Measurements from ENCODE around the gene INHBE.
"Not testable (repeated sequence)": the region's sequence is repeated elsewhere in the genome, so short reads cannot be mapped to it uniquely, and the experiment has no call there.

Gene INHBE

DNA sequence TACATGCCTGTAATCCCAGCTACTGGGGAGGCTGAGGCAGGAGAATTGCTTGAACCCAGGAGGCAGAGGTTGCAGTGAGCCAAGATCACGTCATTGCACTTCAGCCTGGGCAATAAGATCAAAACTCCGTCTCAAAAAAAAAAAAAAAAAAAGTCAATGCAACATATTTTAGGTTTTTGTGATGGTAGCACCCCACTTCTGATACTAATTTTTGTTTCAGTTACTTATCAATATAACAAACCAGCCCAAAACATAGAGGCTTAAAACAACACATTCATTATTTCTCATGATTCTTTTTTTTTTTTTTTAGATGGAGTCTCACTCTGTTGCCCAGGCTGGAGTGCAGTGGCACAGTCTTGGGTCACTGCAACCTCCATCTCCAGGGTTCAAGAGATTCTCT is 13.7 kb upstream of the INHBE start:
- H3K27ac ChIP-seq (ENCODE audit: extremely low read depth, low read depth, low read length); H3K9me3 ChIP-seq (ENCODE audit: control insufficient read depth, insufficient read depth, low read depth, low read length); POLR2A ChIA-PET; H3K4me3 ChIP-seq (ENCODE audit: low read depth, low read length); H3K36me3 ChIP-seq (ENCODE audit: control insufficient read depth in 2 of 2, insufficient read depth in 1 of 2, low read length in 2 of 2); H3K4me1 ChIP-seq (ENCODE audit: control insufficient read depth, insufficient read depth, low read length): not testable (repeated sequence)
- CTCF ChIA-PET = interaction anchor here (1.1 kb wide), 1 partner anchor 11 kb away, joined by 4 read pairs; no protein-coding TSS in a partner anchor
- TF ChIP-seq ZNF707 (tag by site-specific recombination; IDR thresholded peaks at IDR 0.05) = peak; percentile 94

DNA sequence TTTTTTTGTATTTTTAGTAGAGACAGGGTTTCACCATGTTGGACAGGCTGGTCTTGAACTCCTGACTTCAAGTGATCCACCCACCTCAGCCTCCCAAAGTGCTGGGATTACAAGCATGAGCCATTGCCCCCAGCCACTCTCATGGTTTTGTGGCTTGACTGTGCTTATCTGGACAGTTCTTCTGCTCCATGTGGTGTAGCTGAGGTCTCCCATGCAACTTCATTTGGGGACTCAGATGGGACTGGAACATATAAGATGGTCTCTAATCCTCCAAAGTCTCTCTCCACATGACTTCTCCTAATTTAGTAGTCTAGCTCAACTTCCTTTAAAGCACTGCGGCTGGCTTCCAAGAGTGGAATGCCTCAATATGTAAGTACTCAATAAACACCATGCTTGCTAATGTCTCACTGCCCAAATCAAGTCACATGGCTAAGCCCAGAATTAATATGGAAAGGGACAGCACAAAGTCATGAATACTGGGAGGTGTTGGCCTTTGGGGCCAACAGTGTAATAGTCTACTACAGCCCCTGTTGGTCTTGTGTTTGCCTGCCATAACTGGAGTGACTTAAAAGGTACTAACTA is 13.2 kb upstream of the INHBE start:
- no peak overlapping the region for H3K27ac ChIP-seq (ENCODE audit: extremely low read depth, low read depth, low read length)
- no peaks in the 10 kb centered on the region for H3K4me1 ChIP-seq (ENCODE audit: control insufficient read depth, insufficient read depth, low read length)
- TF ChIP-seq, protein P1, sequence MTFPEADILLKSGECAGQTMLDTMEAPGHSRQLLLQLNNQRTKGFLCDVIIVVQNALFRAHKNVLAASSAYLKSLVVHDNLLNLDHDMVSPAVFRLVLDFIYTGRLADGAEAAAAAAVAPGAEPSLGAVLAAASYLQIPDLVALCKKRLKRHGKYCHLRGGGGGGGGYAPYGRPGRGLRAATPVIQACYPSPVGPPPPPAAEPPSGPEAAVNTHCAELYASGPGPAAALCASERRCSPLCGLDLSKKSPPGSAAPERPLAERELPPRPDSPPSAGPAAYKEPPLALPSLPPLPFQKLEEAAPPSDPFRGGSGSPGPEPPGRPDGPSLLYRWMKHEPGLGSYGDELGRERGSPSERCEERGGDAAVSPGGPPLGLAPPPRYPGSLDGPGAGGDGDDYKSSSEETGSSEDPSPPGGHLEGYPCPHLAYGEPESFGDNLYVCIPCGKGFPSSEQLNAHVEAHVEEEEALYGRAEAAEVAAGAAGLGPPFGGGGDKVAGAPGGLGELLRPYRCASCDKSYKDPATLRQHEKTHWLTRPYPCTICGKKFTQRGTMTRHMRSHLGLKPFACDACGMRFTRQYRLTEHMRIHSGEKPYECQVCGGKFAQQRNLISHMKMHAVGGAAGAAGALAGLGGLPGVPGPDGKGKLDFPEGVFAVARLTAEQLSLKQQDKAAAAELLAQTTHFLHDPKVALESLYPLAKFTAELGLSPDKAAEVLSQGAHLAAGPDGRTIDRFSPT (tag by site-specific recombination; IDR thresholded peaks at IDR 0.05) = no peak
- TF ChIP-seq ZNF146 (tag by site-specific recombination; IDR thresholded peaks at IDR 0.05) (no peak), GFI1B (tag by site-specific recombination; IDR thresholded peaks at IDR 0.05) (no peak), ZNF626 (tag by site-specific recombination; IDR thresholded peaks at IDR 0.05) (no peak), ZBTB1 (tag by site-specific recombination; IDR thresholded peaks at IDR 0.05) (no peak), SCRT1 (tag by site-specific recombination; IDR thresholded peaks at IDR 0.05; ENCODE audit: borderline replicate concordance) (no peak), ZNF433 (tag by site-specific recombination; IDR thresholded peaks at IDR 0.05; ENCODE audit: low read depth) (no peak), ZNF37A (tag by site-specific recombination; IDR thresholded peaks at IDR 0.05) (no peak), ZNF561 (tag by site-specific recombination; IDR thresholded peaks at IDR 0.05; ENCODE audit: borderline replicate concordance) (no peak), ZNF404 (tag by site-specific recombination; IDR thresholded peaks at IDR 0.05) (no peak), ZNF560 (tag by site-specific recombination; IDR thresholded peaks at IDR 0.05; ENCODE audit: borderline replicate concordance) (no peak), ZNF214 (tag by site-specific recombination; IDR thresholded peaks at IDR 0.05; ENCODE audit: borderline replicate concordance) (no peak), ZNF48 (tag by site-specific recombination; IDR thresholded peaks at IDR 0.05) (no peak)
- TF ChIP-seq, protein P2, sequence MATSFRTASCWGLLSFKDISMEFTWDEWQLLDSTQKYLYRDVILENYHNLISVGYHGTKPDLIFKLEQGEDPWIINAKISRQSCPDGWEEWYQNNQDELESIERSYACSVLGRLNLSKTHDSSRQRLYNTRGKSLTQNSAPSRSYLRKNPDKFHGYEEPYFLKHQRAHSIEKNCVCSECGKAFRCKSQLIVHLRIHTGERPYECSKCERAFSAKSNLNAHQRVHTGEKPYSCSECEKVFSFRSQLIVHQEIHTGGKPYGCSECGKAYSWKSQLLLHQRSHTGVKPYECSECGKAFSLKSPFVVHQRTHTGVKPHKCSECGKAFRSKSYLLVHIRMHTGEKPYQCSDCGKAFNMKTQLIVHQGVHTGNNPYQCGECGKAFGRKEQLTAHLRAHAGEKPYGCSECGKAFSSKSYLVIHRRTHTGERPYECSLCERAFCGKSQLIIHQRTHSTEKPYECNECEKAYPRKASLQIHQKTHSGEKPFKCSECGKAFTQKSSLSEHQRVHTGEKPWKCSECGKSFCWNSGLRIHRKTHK (tag by site-specific recombination; IDR thresholded peaks at IDR 0.05) = no peak
- TF ChIP-seq, protein P3, sequence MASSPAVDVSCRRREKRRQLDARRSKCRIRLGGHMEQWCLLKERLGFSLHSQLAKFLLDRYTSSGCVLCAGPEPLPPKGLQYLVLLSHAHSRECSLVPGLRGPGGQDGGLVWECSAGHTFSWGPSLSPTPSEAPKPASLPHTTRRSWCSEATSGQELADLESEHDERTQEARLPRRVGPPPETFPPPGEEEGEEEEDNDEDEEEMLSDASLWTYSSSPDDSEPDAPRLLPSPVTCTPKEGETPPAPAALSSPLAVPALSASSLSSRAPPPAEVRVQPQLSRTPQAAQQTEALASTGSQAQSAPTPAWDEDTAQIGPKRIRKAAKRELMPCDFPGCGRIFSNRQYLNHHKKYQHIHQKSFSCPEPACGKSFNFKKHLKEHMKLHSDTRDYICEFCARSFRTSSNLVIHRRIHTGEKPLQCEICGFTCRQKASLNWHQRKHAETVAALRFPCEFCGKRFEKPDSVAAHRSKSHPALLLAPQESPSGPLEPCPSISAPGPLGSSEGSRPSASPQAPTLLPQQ (tag by site-specific recombination; IDR thresholded peaks at IDR 0.05) = no peak
- TF ChIP-seq, protein P4, sequence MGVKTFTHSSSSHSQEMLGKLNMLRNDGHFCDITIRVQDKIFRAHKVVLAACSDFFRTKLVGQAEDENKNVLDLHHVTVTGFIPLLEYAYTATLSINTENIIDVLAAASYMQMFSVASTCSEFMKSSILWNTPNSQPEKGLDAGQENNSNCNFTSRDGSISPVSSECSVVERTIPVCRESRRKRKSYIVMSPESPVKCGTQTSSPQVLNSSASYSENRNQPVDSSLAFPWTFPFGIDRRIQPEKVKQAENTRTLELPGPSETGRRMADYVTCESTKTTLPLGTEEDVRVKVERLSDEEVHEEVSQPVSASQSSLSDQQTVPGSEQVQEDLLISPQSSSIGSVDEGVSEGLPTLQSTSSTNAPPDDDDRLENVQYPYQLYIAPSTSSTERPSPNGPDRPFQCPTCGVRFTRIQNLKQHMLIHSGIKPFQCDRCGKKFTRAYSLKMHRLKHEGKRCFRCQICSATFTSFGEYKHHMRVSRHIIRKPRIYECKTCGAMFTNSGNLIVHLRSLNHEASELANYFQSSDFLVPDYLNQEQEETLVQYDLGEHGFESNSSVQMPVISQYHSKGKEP (tag by site-specific recombination; IDR thresholded peaks at IDR 0.05) = no peak
- TF ChIP-seq, protein P5, sequence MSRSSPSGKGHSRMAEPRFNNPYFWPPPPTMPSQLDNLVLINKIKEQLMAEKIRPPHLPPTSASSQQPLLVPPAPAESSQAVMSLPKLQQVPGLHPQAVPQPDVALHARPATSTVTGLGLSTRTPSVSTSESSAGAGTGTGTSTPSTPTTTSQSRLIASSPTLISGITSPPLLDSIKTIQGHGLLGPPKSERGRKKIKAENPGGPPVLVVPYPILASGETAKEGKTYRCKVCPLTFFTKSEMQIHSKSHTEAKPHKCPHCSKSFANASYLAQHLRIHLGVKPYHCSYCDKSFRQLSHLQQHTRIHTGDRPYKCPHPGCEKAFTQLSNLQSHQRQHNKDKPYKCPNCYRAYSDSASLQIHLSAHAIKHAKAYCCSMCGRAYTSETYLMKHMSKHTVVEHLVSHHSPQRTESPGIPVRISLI (tag by site-specific recombination; IDR thresholded peaks at IDR 0.05) = no peak
- TF ChIP-seq, protein P6, sequence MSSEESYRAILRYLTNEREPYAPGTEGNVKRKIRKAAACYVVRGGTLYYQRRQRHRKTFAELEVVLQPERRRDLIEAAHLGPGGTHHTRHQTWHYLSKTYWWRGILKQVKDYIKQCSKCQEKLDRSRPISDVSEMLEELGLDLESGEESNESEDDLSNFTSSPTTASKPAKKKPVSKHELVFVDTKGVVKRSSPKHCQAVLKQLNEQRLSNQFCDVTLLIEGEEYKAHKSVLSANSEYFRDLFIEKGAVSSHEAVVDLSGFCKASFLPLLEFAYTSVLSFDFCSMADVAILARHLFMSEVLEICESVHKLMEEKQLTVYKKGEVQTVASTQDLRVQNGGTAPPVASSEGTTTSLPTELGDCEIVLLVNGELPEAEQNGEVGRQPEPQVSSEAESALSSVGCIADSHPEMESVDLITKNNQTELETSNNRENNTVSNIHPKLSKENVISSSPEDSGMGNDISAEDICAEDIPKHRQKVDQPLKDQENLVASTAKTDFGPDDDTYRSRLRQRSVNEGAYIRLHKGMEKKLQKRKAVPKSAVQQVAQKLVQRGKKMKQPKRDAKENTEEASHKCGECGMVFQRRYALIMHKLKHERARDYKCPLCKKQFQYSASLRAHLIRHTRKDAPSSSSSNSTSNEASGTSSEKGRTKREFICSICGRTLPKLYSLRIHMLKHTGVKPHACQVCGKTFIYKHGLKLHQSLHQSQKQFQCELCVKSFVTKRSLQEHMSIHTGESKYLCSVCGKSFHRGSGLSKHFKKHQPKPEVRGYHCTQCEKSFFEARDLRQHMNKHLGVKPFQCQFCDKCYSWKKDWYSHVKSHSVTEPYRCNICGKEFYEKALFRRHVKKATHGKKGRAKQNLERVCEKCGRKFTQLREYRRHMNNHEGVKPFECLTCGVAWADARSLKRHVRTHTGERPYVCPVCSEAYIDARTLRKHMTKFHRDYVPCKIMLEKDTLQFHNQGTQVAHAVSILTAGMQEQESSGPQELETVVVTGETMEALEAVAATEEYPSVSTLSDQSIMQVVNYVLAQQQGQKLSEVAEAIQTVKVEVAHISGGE (tag by site-specific recombination; conservative IDR thresholded peaks at IDR 0.05; ENCODE audit: low read depth) = no peak
- H3K4me3 ChIP-seq (ENCODE audit: low read depth, low read length) = no peak overlapping the region
- ChIA-PET POLR2A (interaction anchor here (1.1 kb wide), 1 partner anchor 13 kb away, joined by 4 read pairs; the partner anchor contains the start of gene INHBE), CTCF (interaction anchor here (1.1 to 1.3 kb wide), 3 partner anchors 11 to 17 kb away, joined by 3 to 5 read pairs (median 4); partner anchors contain the start of gene INHBE)
- no peaks in the 10 kb centered on the region for H3K9me3 ChIP-seq (ENCODE audit: control insufficient read depth, insufficient read depth, low read depth, low read length)
- no peaks in the 10 kb centered on the region for H3K36me3 ChIP-seq (ENCODE audit: control insufficient read depth in 2 of 2, insufficient read depth in 1 of 2, low read length in 2 of 2)

All from HEK293 (cell line).